SIG-M5 treated with dmso at 0.1 percent for 504 hours (cell line): ENCODE measurements around the gene RGS1.

Experiments
- DNase-seq: peaks from one replicate; lab custom pipeline; 2025; ENCODE audit not compliant: unreplicated experiment; lab: John Stamatoyannopoulos, UW

The RGS1 gene

DNA sequence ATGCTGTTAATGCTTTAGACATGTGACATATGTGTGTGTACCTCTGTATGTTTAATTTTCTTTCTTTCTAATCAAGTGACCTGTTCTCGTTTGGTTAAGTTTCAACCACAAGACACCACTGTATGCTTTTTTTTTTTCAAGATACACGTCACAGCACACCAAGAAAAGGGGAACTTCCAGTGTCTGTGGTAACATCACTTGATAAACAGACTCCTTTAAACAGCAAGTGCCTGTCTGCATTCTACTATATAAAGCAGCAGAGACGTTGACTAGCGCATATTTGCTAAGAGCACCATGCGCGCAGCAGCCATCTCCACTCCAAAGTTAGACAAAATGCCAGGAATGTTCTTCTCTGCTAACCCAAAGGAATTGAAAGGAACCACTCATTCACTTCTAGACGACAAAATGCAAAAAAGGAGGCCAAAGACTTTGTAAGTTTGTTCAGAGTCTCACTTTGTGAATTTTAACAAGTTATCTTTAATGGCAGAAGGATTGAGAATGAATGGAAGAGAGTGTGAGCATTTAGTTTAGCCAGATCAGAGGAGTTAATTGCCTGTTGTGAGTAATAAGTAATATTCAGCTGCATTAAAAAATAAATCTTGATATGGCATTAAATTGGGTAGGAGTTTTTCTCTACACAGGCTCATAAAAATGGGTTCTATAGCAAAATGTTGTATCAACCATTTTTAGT is at the start of gene RGS1:
Gene RGS1 (plus strand): TSS at position 275 of the 691 bp plus-strand sequence. CDS start 20 bp downstream, at position 295.
- DNase-seq, result peak; percentile 88

DNA sequence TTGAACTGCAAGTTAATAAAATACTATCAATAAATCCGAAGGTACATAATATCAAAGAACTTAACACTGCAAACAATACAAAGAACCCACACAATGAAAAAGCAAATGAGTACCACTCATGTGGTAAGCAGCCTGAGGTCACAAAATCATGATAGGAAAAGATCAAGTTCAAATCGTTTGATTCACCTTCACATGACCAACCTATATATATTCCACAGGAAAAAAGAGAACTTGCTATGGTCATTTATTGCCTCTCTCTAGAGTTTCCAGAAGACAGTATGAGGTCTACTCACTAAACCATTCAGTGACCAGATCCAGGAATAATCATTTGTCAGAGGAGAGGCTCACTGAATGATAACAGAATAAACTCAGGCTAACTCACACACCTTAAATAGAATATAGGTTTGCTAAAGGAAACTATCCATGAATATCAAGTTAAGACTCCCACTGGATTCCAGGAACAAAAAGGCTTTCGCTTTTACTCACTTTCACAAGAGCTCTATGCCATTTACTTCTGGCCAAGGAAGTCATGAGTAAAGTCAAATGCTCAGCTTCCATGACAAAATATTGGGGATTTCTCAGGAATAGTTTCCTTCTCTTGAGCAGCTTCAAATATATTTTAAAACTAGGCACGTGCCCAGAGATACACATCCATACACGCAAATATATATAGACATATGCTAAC is 48.3 kb upstream of the RGS1 start:
- no peak for DNase-seq

GRCh38 chr1:192527950-192528349 is 47.6 kb upstream of the RGS1 start:
- no peak for DNase-seq

DNA sequence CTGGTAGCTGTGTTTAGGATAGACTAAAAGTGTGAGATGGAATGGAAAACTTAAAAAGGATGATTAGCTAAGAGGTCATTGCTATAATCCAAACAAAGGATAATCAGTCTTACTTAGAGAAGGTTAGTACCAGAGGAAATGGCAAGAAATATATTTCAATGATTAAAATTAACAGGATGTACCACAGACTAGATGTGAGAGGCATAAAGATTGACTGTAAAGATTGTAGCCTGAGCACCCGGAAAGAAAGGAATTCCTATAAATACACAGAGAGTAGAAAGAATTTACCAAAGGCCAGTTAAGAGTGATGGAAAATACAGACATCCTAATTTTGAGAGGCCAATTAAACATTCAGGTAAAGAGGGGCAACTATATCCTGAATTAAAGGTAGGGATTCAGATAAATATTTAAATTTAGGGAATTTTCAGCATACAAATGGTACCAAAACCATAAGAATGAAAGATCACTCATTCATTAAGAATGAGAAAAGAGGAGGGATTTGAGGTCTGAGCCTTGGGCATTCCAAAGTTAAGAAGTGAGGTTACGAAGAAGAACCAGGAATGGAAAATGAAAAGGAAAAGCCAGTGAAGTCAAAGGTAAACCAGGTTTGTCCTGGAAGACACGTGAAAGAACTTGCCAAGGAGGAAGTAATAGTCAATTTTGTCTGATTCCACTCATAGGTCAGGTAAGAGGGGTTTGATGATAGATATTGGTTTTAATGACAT is 46.4 kb upstream of the RGS1 start:
- DNase-seq, result no peak

DNA sequence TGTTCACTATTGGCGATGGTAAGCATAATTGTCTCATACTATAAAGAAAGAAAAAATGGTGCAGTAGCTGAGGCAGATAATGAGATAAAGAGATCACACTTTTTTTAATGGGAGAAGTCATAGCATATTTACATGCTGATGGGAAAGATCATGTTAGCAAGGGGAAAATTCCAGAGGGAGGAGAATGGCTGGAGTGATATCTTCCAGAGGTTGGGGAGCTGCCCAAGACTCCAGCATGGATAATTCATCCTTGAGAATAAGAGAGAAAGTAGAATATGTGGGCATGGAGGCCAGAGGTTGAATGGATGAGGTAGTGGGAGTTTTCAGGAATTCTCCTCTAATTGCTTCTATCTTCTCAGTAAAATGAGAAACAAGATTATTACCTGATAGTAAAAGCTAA is 45.8 kb upstream of the RGS1 start:
- DNase-seq, result no peak

- peak; percentile 28 for DNase-seq
These were observed 45.3 kb upstream of the RGS1 start for GRCh38 chr1:192530254-192530653.

DNA sequence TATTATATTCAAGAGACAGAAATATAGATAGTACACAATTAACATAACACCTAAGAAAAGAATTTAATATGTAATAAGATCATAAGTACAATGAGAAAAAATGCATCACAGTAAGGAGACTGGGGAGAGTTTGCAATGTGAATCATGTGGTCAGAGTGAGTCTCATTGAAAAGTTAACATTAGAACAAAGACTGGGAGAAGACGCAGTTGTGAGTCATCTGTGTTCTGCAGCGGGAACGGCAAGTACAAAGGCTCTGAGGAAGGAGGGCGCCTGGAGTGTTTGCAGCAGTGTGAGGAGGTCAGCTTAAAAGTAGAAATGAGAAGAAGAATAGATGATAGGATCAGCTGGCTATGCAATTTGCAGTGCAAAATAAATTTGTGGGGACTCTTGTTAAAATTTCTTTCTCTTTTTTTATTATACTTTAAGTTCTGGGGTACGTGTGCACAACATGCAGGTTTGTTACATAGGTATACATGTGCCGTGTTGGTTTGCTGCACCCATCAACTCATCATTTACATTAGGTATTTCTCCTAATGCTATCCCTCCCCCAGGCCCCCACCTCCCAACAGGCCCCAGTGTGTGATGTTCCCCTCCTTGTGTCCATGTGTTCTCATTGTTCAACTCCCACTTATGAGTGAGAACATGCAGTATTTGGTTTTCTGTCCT is 44.4 kb upstream of the RGS1 start:
- peak; percentile 81 for DNase-seq

GRCh38 chr1:192534666-192535065 is 40.9 kb upstream of the RGS1 start:
- DNase-seq, result no peak

- DNase-seq, result no peak
These were observed 39.5 kb upstream of the RGS1 start for GRCh38 chr1:192535916-192536664.

GRCh38 chr1:192538407-192539296 is 36.9 kb upstream of the RGS1 start:
- DNase-seq, result peak; percentile 39

DNA sequence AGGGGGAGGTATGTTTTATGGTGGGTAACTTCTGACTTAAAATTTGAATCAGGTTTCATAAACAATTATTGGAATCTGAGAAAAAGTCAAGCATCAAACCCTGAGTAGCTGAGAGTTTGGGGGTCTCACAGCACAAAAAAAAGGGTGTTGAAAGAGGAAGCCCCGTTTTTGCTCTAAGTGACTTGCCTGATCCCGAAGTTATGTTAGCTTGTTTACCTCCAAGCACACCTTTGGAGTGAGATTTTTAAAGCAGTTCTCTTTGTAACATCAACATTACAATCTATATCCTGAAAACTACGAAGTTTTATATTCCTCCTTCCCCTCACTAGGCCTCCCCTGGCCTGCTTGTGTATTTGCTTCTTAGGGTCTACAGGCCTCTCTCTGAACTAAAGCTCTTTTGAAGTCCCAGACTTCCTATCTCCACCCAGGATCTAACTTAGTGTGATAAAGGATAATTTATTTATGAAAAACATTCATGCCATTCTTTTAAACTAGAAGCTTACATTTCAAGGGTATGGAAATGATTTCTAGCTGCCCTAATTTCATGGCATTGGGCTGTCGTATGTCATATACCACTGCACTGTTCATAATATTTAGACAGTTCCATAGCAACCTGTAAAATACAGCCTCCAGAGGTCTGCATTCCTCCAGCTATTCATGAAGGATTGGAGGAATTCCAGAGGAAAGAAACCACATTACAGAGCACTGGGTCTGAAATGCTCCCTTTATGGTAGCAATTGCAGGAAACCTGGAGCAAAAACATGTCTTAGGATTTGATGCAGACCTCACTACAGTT is 36.1 kb upstream of the RGS1 start:
- DNase-seq, result no peak

GRCh38 chr1:192543445-192543844 is 32.1 kb upstream of the RGS1 start:
- DNase-seq, result no peak

DNA sequence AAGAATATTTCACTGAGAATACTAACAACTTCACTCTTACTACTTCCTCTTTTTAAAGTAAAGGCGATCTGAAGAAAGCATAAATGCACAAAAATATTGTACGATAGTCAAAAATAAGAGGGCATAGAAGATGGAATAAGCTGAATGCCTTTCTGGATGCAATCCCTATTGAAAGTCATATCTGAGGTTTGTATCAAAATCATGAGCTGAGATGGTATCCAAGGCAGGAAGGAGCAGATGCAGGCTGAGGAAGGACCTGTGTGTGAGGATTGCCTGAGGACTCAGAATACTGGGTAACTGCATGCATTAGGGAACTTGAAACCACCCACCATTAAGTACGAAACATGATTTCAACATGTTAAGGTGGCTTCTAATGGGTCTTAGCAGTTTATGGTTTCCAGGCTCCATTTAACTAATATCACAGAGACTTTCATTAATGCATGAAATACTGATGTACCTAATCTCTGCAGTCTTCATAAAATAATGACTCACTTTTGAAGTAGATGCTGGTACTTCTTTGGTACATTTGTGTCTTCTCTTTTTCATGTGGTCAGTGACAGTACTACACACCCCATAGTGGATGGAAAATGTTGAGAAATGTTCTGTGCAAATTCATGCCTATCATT is 29.6 kb upstream of the RGS1 start:
- peak; percentile 87 for DNase-seq

GRCh38 chr1:192546596-192547190 is 28.9 kb upstream of the RGS1 start:
- no peak for DNase-seq

- no peak for DNase-seq
These were observed 28.1 kb upstream of the RGS1 start for GRCh38 chr1:192547501-192547900.

- DNase-seq, result no peak
These were observed 25.6 kb upstream of the RGS1 start for GRCh38 chr1:192549937-192550336.

GRCh38 chr1:192550922-192551534 is 24.5 kb upstream of the RGS1 start:
- DNase-seq, result peak; percentile 82

DNA sequence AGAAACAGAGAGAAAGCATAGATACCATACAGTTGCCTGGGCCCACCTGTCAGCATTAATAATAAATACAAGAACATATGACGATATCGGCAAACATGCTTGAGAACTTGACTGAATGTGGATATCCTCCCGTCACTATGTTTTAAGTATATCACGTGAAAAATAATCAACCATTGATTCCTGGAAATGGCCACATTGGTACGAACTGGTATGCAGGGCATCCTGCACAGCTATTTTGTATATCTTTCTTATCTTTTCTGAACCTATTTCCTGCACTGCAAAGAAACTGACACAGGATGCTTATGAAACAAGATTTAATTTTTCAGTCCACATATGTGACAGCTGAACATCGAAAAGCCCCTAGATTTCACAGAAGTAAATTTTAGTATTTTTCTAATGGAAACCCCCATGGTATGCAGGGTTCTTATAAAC is 22.8 kb upstream of the RGS1 start:
- DNase-seq, result no peak
